ENCODE results near the gene PLEKHB2.
"Not testable (repeated sequence)": the region's sequence is repeated elsewhere in the genome, so short reads cannot be mapped to it uniquely, and the experiment has no call there.

PLEKHB2 gene

GRCh38 chr2:131093696-131094462 is 11.3 kb upstream of the PLEKHB2 start:
- no peak for DNase-seq

- DNase-seq = no peak
These were observed 10.5 kb upstream of the PLEKHB2 start for GRCh38 chr2:131094463-131095281.

GRCh38 chr2:131103165-131103564 is 2.0 kb upstream of the PLEKHB2 start:
- no peak for DNase-seq

- peak; percentile 34 for DNase-seq
These were observed 515 bp upstream of the PLEKHB2 start for GRCh38 chr2:131104487-131105155.

- no peak for DNase-seq
These were observed 1.0 kb downstream of the PLEKHB2 start for GRCh38 chr2:131105950-131106801.

- DNase-seq = no peak
These were observed 7.4 kb downstream of the PLEKHB2 start for GRCh38 chr2:131112529-131112928.

- DNase-seq = no peak
These were observed 8.6 kb downstream of the PLEKHB2 start for GRCh38 chr2:131113566-131114227.

GRCh38 chr2:131114950-131115349 is 9.8 kb downstream of the PLEKHB2 start:
- DNase-seq = not testable (repeated sequence)

GRCh38 chr2:131115752-131116151 is 10.6 kb downstream of the PLEKHB2 start:
- no peak for DNase-seq

GRCh38 chr2:131120815-131121317 is 15.7 kb downstream of the PLEKHB2 start:
- no peak for DNase-seq

GRCh38 chr2:131121464-131121863 is 16.3 kb downstream of the PLEKHB2 start:
- DNase-seq = no peak

- no peak for DNase-seq
These were observed 17.4 kb downstream of the PLEKHB2 start for GRCh38 chr2:131122496-131122895.

GRCh38 chr2:131123192-131123591 is 18.1 kb downstream of the PLEKHB2 start:
- DNase-seq = no peak

GRCh38 chr2:131125195-131125757 is 20.1 kb downstream of the PLEKHB2 start:
- DNase-seq = no peak

GRCh38 chr2:131126436-131126835 is 21.3 kb downstream of the PLEKHB2 start:
- no peak for DNase-seq

GRCh38 chr2:131127076-131127475 is 21.9 kb downstream of the PLEKHB2 start:
- DNase-seq = no peak

GRCh38 chr2:131127981-131128380 is 22.8 kb downstream of the PLEKHB2 start:
- no peak for DNase-seq

GRCh38 chr2:131130298-131130596 is 25.1 kb downstream of the PLEKHB2 start:
- DNase-seq = no peak

GRCh38 chr2:131132729-131133128 is 27.6 kb downstream of the PLEKHB2 start:
- DNase-seq = no peak

- no peak for DNase-seq
These were observed 35.4 kb downstream of the PLEKHB2 start for GRCh38 chr2:131140581-131140980.

GRCh38 chr2:131142849-131143248 is 37.7 kb downstream of the PLEKHB2 start:
- no peak for DNase-seq

GRCh38 chr2:131143803-131144202 is 38.7 kb downstream of the PLEKHB2 start:
- no peak for DNase-seq

All from activated CD4-positive, alpha-beta T cell treated with anti-CD3 and anti-CD28 coated beads for 1 hour (primary cell).